ENCODE results near the gene JTB. TPM values are rescaled to one million over a fixed set of nuclear protein-coding genes. Genes with fewer than 3 reads are reported as not detected.

JTB gene
- total RNA-seq, 1 experiment from 2014 or later, result 115 TPM

GRCh38 chr1:153944005-153944826 lies 33.3 kb downstream of the JTB start:
- H3K27ac Mint-ChIP-seq (ENCODE audit: unreplicated experiment), result peak overlapping the region; percentile 18
- CTCF ChIA-PET, result interaction anchor here (0.6 to 1.2 kb wide), 5 partner anchors 9 to 40 kb away, joined by 3 to 6 read pairs (median 3); partner anchors contain the start of genes CRTC2 and GATAD2B
- intact Hi-C loops (cut with micrococcal nuclease; ENCODE audit: unreplicated experiment), result no loop called here
- H3K36me3 Mint-ChIP-seq (ENCODE audit: insufficient read depth, unreplicated experiment), result peaks cover 55% of the 10 kb centered on the region
- H3K9me3 Mint-ChIP-seq (ENCODE audit: low read depth, unreplicated experiment), result no peaks in the 10 kb centered on the region
- peak overlapping the region; percentile 86 for H3K4me3 Mint-ChIP-seq (ENCODE audit: low read depth, unreplicated experiment)
- no peaks in the 10 kb centered on the region for H3K27me3 Mint-ChIP-seq (ENCODE audit: unreplicated experiment)
- no peak for TF ChIP-seq CTCF (IDR thresholded peaks at IDR 0.05; ENCODE audit: unreplicated experiment)
- DNase-seq, result no peak
- BruUV-seq (replicated peaks), result no TSS peak
- H3K4me1 Mint-ChIP-seq (ENCODE audit: low read depth, unreplicated experiment), result peaks cover 17% of the 10 kb centered on the region

GRCh38 chr1:153942766-153943549 lies 34.5 kb downstream of the JTB start:
- BruUV-seq (replicated peaks), result no TSS peak
- intact Hi-C loops (cut with micrococcal nuclease; ENCODE audit: unreplicated experiment), result no loop called here

GRCh38 chr1:153941826-153942725 lies 35.4 kb downstream of the JTB start:
- no peak for DNase-seq
- peaks cover 68% of the 10 kb centered on the region for H3K36me3 Mint-ChIP-seq (ENCODE audit: insufficient read depth, unreplicated experiment)
- no peaks in the 10 kb centered on the region for H3K27me3 Mint-ChIP-seq (ENCODE audit: unreplicated experiment)
- no TSS peak for BruUV-seq (replicated peaks)
- no peak overlapping the region for H3K27ac Mint-ChIP-seq (ENCODE audit: unreplicated experiment)
- CTCF ChIA-PET, result no interaction called here
- no peak for TF ChIP-seq CTCF (IDR thresholded peaks at IDR 0.05; ENCODE audit: unreplicated experiment)
- H3K4me3 Mint-ChIP-seq (ENCODE audit: low read depth, unreplicated experiment), result no peak overlapping the region
- peaks cover 15% of the 10 kb centered on the region for H3K4me1 Mint-ChIP-seq (ENCODE audit: low read depth, unreplicated experiment)
- H3K9me3 Mint-ChIP-seq (ENCODE audit: low read depth, unreplicated experiment), result no peaks in the 10 kb centered on the region
- intact Hi-C loops (cut with micrococcal nuclease; ENCODE audit: unreplicated experiment), result no loop called here

More at GRCh38 chr1:153942766-153943549, 34.5 kb downstream of the JTB start:
- CTCF ChIA-PET, result interaction anchor here (0.5 kb wide), 1 partner anchor 259 kb away, joined by 4 read pairs; no protein-coding TSS in a partner anchor
- no peak for DNase-seq
- TF ChIP-seq CTCF (IDR thresholded peaks at IDR 0.05; ENCODE audit: unreplicated experiment), result no peak
- no peak overlapping the region for H3K4me3 Mint-ChIP-seq (ENCODE audit: low read depth, unreplicated experiment)
- H3K9me3 Mint-ChIP-seq (ENCODE audit: low read depth, unreplicated experiment), result no peaks in the 10 kb centered on the region
- H3K36me3 Mint-ChIP-seq (ENCODE audit: insufficient read depth, unreplicated experiment), result peaks cover 63% of the 10 kb centered on the region
- H3K27me3 Mint-ChIP-seq (ENCODE audit: unreplicated experiment), result no peaks in the 10 kb centered on the region
- peaks cover 17% of the 10 kb centered on the region for H3K4me1 Mint-ChIP-seq (ENCODE audit: low read depth, unreplicated experiment)
- H3K27ac Mint-ChIP-seq (ENCODE audit: unreplicated experiment), result no peak overlapping the region

- Mint-ChIP-seq H3K4me3 (ENCODE audit: low read depth, unreplicated experiment) (no peak overlapping the region), H3K27ac (ENCODE audit: unreplicated experiment) (no peak overlapping the region), H3K4me1 (ENCODE audit: low read depth, unreplicated experiment) (peaks cover 8% of the 10 kb centered on the region), H3K9me3 (ENCODE audit: low read depth, unreplicated experiment) (no peaks in the 10 kb centered on the region), H3K27me3 (ENCODE audit: unreplicated experiment) (no peaks in the 10 kb centered on the region), H3K36me3 (ENCODE audit: insufficient read depth, unreplicated experiment) (peaks cover 61% of the 10 kb centered on the region)
- no peak for TF ChIP-seq CTCF (IDR thresholded peaks at IDR 0.05; ENCODE audit: unreplicated experiment)
- no TSS peak for BruUV-seq (replicated peaks)
- CTCF ChIA-PET, result interaction anchor here (0.6 kb wide), 1 partner anchor 120 kb away, joined by 3 read pairs; no protein-coding TSS in a partner anchor
- DNase-seq, result no peak
- intact Hi-C loops (cut with micrococcal nuclease; ENCODE audit: unreplicated experiment), result no loop called here
Measured at GRCh38 chr1:153940756-153941155, 36.7 kb downstream of the JTB start.

Data from Calu3 (cell line).